H1 (cell line): ENCODE results near the gene CIBAR2. TPM values are rescaled to one million over a fixed set of nuclear protein-coding genes. Genes with fewer than 3 reads are reported as not detected.

Experiments used
- CTCF ChIA-PET: fragments of 300-600 bp; sonication (Branson Sonifier 250); formaldehyde crosslinking; loops from one replicate; lab custom pipeline; 2021; ENCODE audit not compliant: partially characterized antibody; lab: Charles Lee
- POLR2A ChIA-PET: fragments of 300-600 bp; sonication (Branson Sonifier 250); formaldehyde crosslinking; loops from one replicate; lab custom pipeline; 2021; ENCODE audit warnings: inconsistent platforms; ENCODE audit not compliant: partially characterized antibody; lab: Charles Lee
- DNase-seq, 2 experiments: peaks; one replicate each; pipeline versions ENCODE4 v3.0.0 to v3.0.0-alpha.2; 2010 to 2022; ENCODE audit warnings: low spot score in 2 of 2, low read depth in 1 of 2, mixed read lengths in 1 of 2
- FAIRE-seq: peaks from 2 replicates; lab custom pipeline; 2011; peaks lifted over from hg19 to GRCh38; lab: Jason Lieb, UNC
- H2AFZ ChIP-seq: 2 replicates; pipeline ENCODE4 v1.8.1; 2012; ENCODE audit warnings: low read length, inconsistent platforms
- H2AK5ac ChIP-seq: 2 replicates; pipeline ENCODE4 v1.6.1; 2013; ENCODE audit warnings: low read depth, low read length
- H2BK120ac ChIP-seq: replicated peaks from 2 replicates; pipeline ENCODE3; 2013; ENCODE audit warnings: low read depth, low read length, inconsistent platforms
- H2BK12ac ChIP-seq: 2 replicates; pipeline ENCODE4 v1.6.1; 2013; ENCODE audit warnings: low read depth, low read length
- H2BK15ac ChIP-seq: 2 replicates; pipeline ENCODE4 v1.6.1; 2013; ENCODE audit warnings: low read length
- H2BK20ac ChIP-seq: 2 replicates; pipeline ENCODE4 v1.6.1; 2013; ENCODE audit warnings: low read length
- H2BK5ac ChIP-seq: 2 replicates; pipeline ENCODE4 v1.6.1; 2013; ENCODE audit warnings: low read depth, low read length
- H3K14ac ChIP-seq: 2 replicates; pipeline ENCODE4 v1.6.1; 2013; ENCODE audit warnings: inconsistent platforms; ENCODE audit not compliant: insufficient read length
- H3K18ac ChIP-seq: 2 replicates; pipeline ENCODE4 v1.6.1; 2013; ENCODE audit warnings: low read length; ENCODE audit errors: extremely low read depth
- H3K23ac ChIP-seq: 2 replicates; pipeline ENCODE4 v1.6.1; 2013; ENCODE audit warnings: inconsistent platforms; ENCODE audit not compliant: insufficient read length
- H3K23me2 ChIP-seq: 2 replicates; pipeline ENCODE4 v1.6.1; 2013; ENCODE audit warnings: low read depth, low read length
- H3K27ac ChIP-seq: 2 replicates; pipeline ENCODE4 v1.6.1; 2011; ENCODE audit warnings: low read depth, low read length, inconsistent platforms
- H3K27me3 ChIP-seq, 4 experiments: replicated peaks in 1 of 4; 1 replicate in 1 of 4; 2 replicates in 3 of 4; pipeline versions ENCODE4 v1.6.1 to v1.8.1; 2011 to 2013; ENCODE audit warnings: low read length in 3 of 4, mild to moderate bottlenecking in 3 of 4, inconsistent platforms in 2 of 4, mixed read lengths in 2 of 4, moderate library complexity in 1 of 4; ENCODE audit not compliant: control insufficient read depth in 3 of 4, insufficient read depth in 3 of 4; ENCODE audit errors: extremely low read depth in 1 of 4
- H3K36me3 ChIP-seq, 4 experiments: 2 replicates each; pipeline versions ENCODE4 v1.6.1 to v1.8.1; 2011 to 2013; ENCODE audit warnings: mild to moderate bottlenecking in 4 of 4, low read length in 3 of 4, moderate library complexity in 2 of 4, control low read depth in 1 of 4, inconsistent platforms in 1 of 4; ENCODE audit not compliant: insufficient read depth in 4 of 4, control insufficient read depth in 2 of 4
- H3K4ac ChIP-seq: replicated peaks from 2 replicates; pipeline ENCODE3; 2013; ENCODE audit warnings: low read length, low read depth, mixed read lengths, inconsistent platforms; ENCODE audit not compliant: insufficient read length
- H3K4me1 ChIP-seq, 4 experiments: replicated peaks in 1 of 4; 1 replicate in 1 of 4; 2 replicates in 3 of 4; pipeline versions ENCODE4 v1.6.1 to v1.8.1; 2011 to 2013; ENCODE audit warnings: low read length in 3 of 4, inconsistent platforms in 2 of 4, mixed read lengths in 1 of 4; ENCODE audit not compliant: insufficient read depth in 4 of 4, control insufficient read depth in 3 of 4
- H3K4me2 ChIP-seq, 2 experiments: 2 replicates each; pipeline versions ENCODE4 v1.6.1 to v1.8.1; 2011 to 2013; ENCODE audit warnings: low read depth in 2 of 2, low read length in 2 of 2, control low read depth in 1 of 2, inconsistent platforms in 1 of 2, mild to moderate bottlenecking in 1 of 2; ENCODE audit not compliant: insufficient read depth in 1 of 2
- H3K4me3 ChIP-seq, 4 experiments: fragments of 200-600, 300-600 bp in 1 of 4; sonication (generic), shearing (Covaris generic), sonication (Bioruptor Twin) in 1 of 4; 2 replicates each; pipeline versions ENCODE4 v1.5.1 to v1.8.1; 2011 to 2016; ENCODE audit warnings: low read length in 4 of 4, low read depth in 3 of 4, control low read depth in 2 of 4, inconsistent platforms in 2 of 4, mild to moderate bottlenecking in 2 of 4, mixed read lengths in 1 of 4, moderate library complexity in 1 of 4; ENCODE audit not compliant: insufficient read depth in 2 of 4; ENCODE audit errors: extremely low read depth in 1 of 4
- H3K56ac ChIP-seq: replicated peaks from 2 replicates; pipeline ENCODE3; 2013; ENCODE audit warnings: low read depth, mild to moderate bottlenecking, mixed read lengths, low read length, inconsistent platforms; ENCODE audit not compliant: insufficient read length
- H3K79me1 ChIP-seq: 2 replicates; pipeline ENCODE4 v1.6.1; 2013; ENCODE audit warnings: low read depth, low read length, control low read depth
- H3K79me2 ChIP-seq, 2 experiments: 2 replicates each; pipeline versions ENCODE4 v1.6.1 to v1.8.1; 2012 to 2013; ENCODE audit warnings: low read length in 2 of 2, mild to moderate bottlenecking in 2 of 2, inconsistent platforms in 1 of 2; ENCODE audit not compliant: insufficient read depth in 2 of 2, control insufficient read depth in 1 of 2
- H3K9ac ChIP-seq, 4 experiments: replicated peaks in 1 of 4; 1 replicate in 1 of 4; 2 replicates in 3 of 4; pipeline versions ENCODE4 v1.6.1 to v1.8.1; 2011 to 2013; ENCODE audit warnings: low read depth in 3 of 4, low read length in 3 of 4, control low read depth in 2 of 4, mild to moderate bottlenecking in 2 of 4, moderate library complexity in 2 of 4, inconsistent platforms in 1 of 4; ENCODE audit errors: extremely low read depth in 1 of 4
- H3K9me3 ChIP-seq, 2 experiments: 2 replicates each; pipeline versions ENCODE4 v1.6.1 to v1.8.1; 2012 to 2013; ENCODE audit warnings: mild to moderate bottlenecking in 2 of 2, moderate library complexity in 2 of 2, control low read depth in 1 of 2, inconsistent platforms in 1 of 2, low read depth in 1 of 2, low read length in 1 of 2, mixed read lengths in 1 of 2; ENCODE audit not compliant: insufficient read depth in 2 of 2
- H4K20me1 ChIP-seq, 2 experiments: replicated peaks in 1 of 2; 2 replicates each; pipeline versions ENCODE3 to v1.8.1; 2011 to 2013; ENCODE audit warnings: inconsistent platforms in 2 of 2, low read length in 2 of 2, mild to moderate bottlenecking in 1 of 2; ENCODE audit not compliant: insufficient read depth in 2 of 2, control insufficient read depth in 1 of 2
- H4K5ac ChIP-seq: 2 replicates; pipeline ENCODE4 v1.6.1; 2013; ENCODE audit warnings: low read length, low read depth, mixed read lengths, inconsistent platforms; ENCODE audit not compliant: insufficient read length
- H4K8ac ChIP-seq: 2 replicates; pipeline ENCODE4 v1.8.0; 2013; ENCODE audit warnings: mild to moderate bottlenecking, moderate library complexity, low read length, inconsistent platforms; ENCODE audit not compliant: insufficient read depth; ENCODE audit errors: extremely low read depth
- H4K91ac ChIP-seq: replicated peaks from 2 replicates; pipeline ENCODE3; 2013; ENCODE audit warnings: low read length, mixed read lengths, inconsistent platforms; ENCODE audit not compliant: insufficient read length
- GABPA ChIP-seq: IDR thresholded peaks from 2 replicates; pipeline ENCODE4 v1.6.1; 2011; ENCODE audit warnings: mild to moderate bottlenecking, low read length, moderate library complexity, borderline replicate concordance; ENCODE audit not compliant: insufficient read depth
- TAF1 ChIP-seq: IDR thresholded peaks from 2 replicates; pipeline ENCODE4 v1.6.1; 2011; ENCODE audit warnings: mild to moderate bottlenecking, low read depth, low read length
- TEAD4 ChIP-seq: IDR thresholded peaks from 2 replicates; pipeline ENCODE4 v1.6.1; 2012; ENCODE audit warnings: low read depth, low read length, inconsistent platforms, mixed read lengths
- WGBS, 2 experiments: shearing (Covaris generic) in 1 of 2; methylation state at CpG; one replicate each; pipeline versions ENCODE4 v1.1.6 to v1.1.7; 2013 to 2015; ENCODE audit warnings: low lambda C conversion rate in 2 of 2, mixed read lengths in 2 of 2, inconsistent platforms in 1 of 2, low coverage in 1 of 2, missing lambda C conversion rate in 1 of 2; ENCODE audit not compliant: insufficient replicate concordance in 2 of 2, insufficient coverage in 1 of 2, insufficient read length in 1 of 2; ENCODE audit errors: extremely low coverage in 1 of 2, missing lambda C conversion rate in 1 of 2; 5-methylcytosine and 5-hydroxymethylcytosine counted together
- polyA plus RNA-seq, 7 experiments: library from polyadenylated mRNA; depleted of rRNA in 3 of 7; stranded (reverse) in 5 of 7; unstranded in 2 of 7; fragments of >200 nt in 5 of 7; fragments of 200-250 nt in 2 of 7; gene quantifications; 1 replicate in 5 of 7; 2 replicates in 1 of 7; 4 replicates in 1 of 7; pipeline versions ENCODE4 v1.2.1 to v1.2.3, GENCODE V29; 2011 to 2013; ENCODE audit warnings: missing spikeins in 2 of 7, mixed read lengths in 2 of 7
- total RNA-seq: library from RNA; stranded (reverse); fragmentation: NEBNext Ultra II Directional; extraction: Animal tissue kit (Norgen Biotek cat#: 25700); gene quantifications from 2 replicates; pipeline ENCODE4 v1.2.1, GENCODE V29; 2021

Gene CIBAR2
- total and polyA plus RNA-seq, 2 of the 8 experiments (the other 6 are each of a cell fraction or from before 2014, with no cell fraction given), result 0.18 TPM; not detected in 1

- Histone ChIP-seq H3K9ac (no peak overlapping the region; a peak in 1 of 7 replicates), H3K79me1 (no peaks in the 10 kb centered on the region), H3K27ac (no peak overlapping the region), H3K4me2 (peak overlapping the region in 1 of 2 experiments; percentile 70; a peak in 2 of 4 replicates), H2AK5ac (no peak overlapping the region), H3K23ac (no peak overlapping the region), H3K18ac (peak overlapping the region; percentile 60; the same call in 1 of the 2 replicates), H3K9me3 (no peaks in the 10 kb centered on the region), H3K56ac (no peak overlapping the region), H4K5ac (no peak overlapping the region), H3K14ac (no peak overlapping the region), H2BK5ac (no peak overlapping the region), H4K91ac (peak overlapping the region; percentile 34), H3K4ac (peak overlapping the region; percentile 44), H2BK12ac (peak overlapping the region; percentile 27; the same call in 1 of the 2 replicates), H4K8ac (no peak overlapping the region; the same call in 1 of the 2 replicates), H3K4me1 (peaks cover 12 to 40% (median 26%) of the 10 kb centered on the region in 4 experiments), H3K4me3 (no peak overlapping the region), H2AFZ (no peak overlapping the region), H2BK20ac (no peak overlapping the region; the same call in 1 of the 2 replicates), H2BK15ac (no peak overlapping the region), H3K23me2 (peaks cover 7% of the 10 kb centered on the region; the same call in 1 of the 2 replicates), H3K36me3 (peaks cover 0 to 3% (median 0%) of the 10 kb centered on the region in 4 experiments; a peak in 1 of 8 replicates), H3K79me2 (no peaks in the 10 kb centered on the region), H3K27me3 (peaks cover 8 to 61% (median 46%) of the 10 kb centered on the region in 4 experiments), H2BK120ac (no peak overlapping the region), H4K20me1 (no peaks in the 10 kb centered on the region)
- POLR2A ChIA-PET, result no interaction called here
- FAIRE-seq, result no peak
- CTCF ChIA-PET, result interaction anchor here (0.8 to 4.8 kb wide), 3 partner anchors 19 to 164 kb away, joined by 4 to 37 read pairs (median 5); no protein-coding TSS in a partner anchor
- 66% methylated on average over 9 of the region's 9 CpGs; no CpG with 5 or more reads in 1 of the 2 experiments for WGBS, 2 experiments
- DNase-seq, result no peak
- 0 out of 2 replicates have a peak, but pooled peaks have one; percentile 5 for TF ChIP-seq TEAD4
- TF ChIP-seq GABPA, result no peak
- no peak for TF ChIP-seq TAF1
Measured at GRCh38 chr16:85081038-85081437, 31.2 kb downstream of the CIBAR2 start.
